NCI-H526 (cell line): ENCODE measurements around the gene LRRC27.
"Not testable (repeated sequence)": the region's sequence is repeated elsewhere in the genome, so short reads cannot be mapped to it uniquely, and the experiment has no call there.

Source experiments
- DNase-seq, 2 experiments: peaks; one replicate each; lab custom pipeline; 2025; lab: John Stamatoyannopoulos, UW

LRRC27 gene

GRCh38 chr10:132314881-132315280 is 17.1 kb upstream of the LRRC27 start:
- DNase-seq: not testable (repeated sequence)

GRCh38 chr10:132316133-132316532 is 15.9 kb upstream of the LRRC27 start:
- no peak for DNase-seq

GRCh38 chr10:132317477-132317876 is 14.5 kb upstream of the LRRC27 start:
- not testable (repeated sequence) for DNase-seq

GRCh38 chr10:132319853-132320653 is 11.9 kb upstream of the LRRC27 start:
- no peak for DNase-seq

GRCh38 chr10:132320654-132321469 is 11.1 kb upstream of the LRRC27 start:
- DNase-seq: no peak

GRCh38 chr10:132321726-132322125 is 10.3 kb upstream of the LRRC27 start:
- DNase-seq: no peak

GRCh38 chr10:132322586-132323048 is 9.4 kb upstream of the LRRC27 start:
- no peak for DNase-seq

GRCh38 chr10:132324186-132324585 is 7.8 kb upstream of the LRRC27 start:
- DNase-seq: no peak

GRCh38 chr10:132326344-132326889 is 5.6 kb upstream of the LRRC27 start:
- DNase-seq: no peak

GRCh38 chr10:132326925-132327324 is 5.1 kb upstream of the LRRC27 start:
- DNase-seq: no peak

GRCh38 chr10:132328106-132328505 is 3.9 kb upstream of the LRRC27 start:
- no peak for DNase-seq

GRCh38 chr10:132328738-132329137 is 3.3 kb upstream of the LRRC27 start:
- DNase-seq: no peak

GRCh38 chr10:132329565-132330485 is 2.2 kb upstream of the LRRC27 start:
- DNase-seq: no peak

GRCh38 chr10:132330486-132330833 is 1.5 kb upstream of the LRRC27 start:
- no peak for DNase-seq

- no peak for DNase-seq
Measured at GRCh38 chr10:132332433-132332754, 401 bp downstream of the LRRC27 start.

- no peak for DNase-seq
Measured at GRCh38 chr10:132333386-132333785, 1.4 kb downstream of the LRRC27 start.

GRCh38 chr10:132334631-132335188 is 2.7 kb downstream of the LRRC27 start:
- no peak for DNase-seq

- no peak for DNase-seq
Measured at GRCh38 chr10:132335189-132336063, 3.4 kb downstream of the LRRC27 start.

- no peak for DNase-seq
Measured at GRCh38 chr10:132336064-132336746, 4.2 kb downstream of the LRRC27 start.

GRCh38 chr10:132336919-132337407 is 5.0 kb downstream of the LRRC27 start:
- DNase-seq: no peak
